GM19452 (cell line): ENCODE data around the gene SPAG6.
"Not testable (repeated sequence)": the region's sequence is repeated elsewhere in the genome, so short reads cannot be mapped to it uniquely, and the experiment has no call there.

ENCODE experiments used
- ATAC-seq: cut with Tn5 transposase; IDR thresholded peaks from one replicate; pipeline ENCODE4 v1.9.1; 2021; ENCODE audit not compliant: unreplicated experiment

Gene SPAG6

DNA sequence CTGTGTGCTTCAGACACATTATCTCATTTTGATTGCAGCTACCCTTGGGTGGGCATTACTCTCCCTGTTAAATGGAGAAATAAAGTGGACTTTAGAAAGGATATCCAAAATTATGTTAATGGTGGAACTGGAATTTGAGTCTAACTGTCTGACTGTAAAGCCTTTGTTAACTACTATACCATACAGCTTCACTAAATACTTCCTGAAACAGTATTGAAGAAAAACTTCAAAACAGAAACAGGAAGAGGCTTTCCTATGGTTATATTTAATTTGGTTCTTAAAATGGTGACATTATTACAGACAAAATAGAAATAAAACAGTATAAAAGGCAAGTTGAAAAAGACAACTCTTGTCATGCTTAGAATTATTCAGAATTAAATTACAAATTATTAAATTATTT, 25.0 kb downstream of the SPAG6 start:
- ATAC-seq, result no peak

DNA sequence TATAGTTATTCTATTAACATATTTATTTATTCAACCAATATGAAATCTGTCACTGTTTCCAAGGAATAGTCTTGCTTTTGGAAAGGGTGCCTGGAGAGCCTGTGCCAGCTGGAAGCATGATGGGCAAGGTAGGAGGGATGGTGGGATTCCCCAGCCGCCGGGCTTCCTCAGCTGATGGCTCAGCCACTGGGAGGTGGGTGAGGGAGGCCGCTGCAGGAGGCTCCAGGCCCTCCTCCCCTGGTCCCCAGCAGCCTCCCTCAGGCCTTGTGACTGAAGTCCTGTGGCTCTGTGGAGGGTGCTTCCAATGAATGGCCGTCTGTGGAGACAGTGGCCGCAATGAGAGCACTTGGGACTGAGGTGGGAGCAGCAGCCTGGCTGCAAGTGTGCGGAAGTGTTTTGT, 27.0 kb downstream of the SPAG6 start:
- ATAC-seq, result no peak

DNA sequence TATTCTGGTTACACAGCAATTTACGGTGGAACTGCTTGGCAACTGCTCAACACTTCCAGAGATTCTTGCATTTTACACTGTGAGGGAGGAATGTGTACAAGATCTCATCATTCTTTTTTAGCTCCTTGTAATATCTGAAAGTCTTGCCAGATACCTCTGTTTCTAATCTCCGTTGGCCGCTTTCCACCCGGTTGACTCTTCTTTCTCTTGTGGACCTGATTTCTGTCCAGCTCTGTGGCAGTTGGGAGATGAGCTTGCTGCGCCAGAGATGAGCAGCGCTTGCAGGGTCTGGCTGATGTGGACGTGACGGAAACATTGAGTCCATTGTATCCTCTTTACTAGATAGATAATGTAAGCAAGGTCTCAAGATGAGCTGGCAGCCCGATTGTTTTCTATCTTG, 27.6 kb downstream of the SPAG6 start:
- no peak for ATAC-seq

DNA sequence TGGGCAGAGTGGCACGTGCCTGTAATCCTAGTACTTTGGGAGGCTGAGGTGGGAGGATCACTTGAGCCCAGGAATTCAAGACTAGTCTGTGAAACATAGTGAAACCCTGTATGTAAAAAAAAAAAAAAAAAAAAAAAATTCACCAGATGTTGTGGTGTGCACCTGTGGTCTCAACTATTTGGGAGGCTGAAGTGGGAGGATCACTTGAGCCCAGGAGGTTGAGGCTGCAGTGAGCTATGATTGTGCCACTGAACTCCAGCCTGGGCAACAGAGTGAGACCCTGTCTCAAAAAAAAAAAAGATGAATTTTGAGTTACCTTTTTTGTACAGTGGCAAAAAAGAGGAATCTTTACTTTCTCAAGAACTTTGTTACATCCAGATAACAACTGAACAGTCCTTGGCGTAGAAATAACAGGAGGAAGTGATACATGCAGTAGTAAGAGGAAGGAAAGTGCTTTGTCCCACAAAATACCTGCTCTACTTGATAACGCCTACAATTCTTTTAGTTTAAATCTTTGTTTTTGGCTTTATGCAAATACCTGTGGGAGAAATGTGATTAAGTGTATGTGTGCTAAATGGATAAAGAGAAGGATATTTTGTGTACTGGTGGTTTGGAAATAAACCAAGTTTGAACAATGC, 29.3 kb downstream of the SPAG6 start:
- no peak for ATAC-seq

- peak; percentile 60 for ATAC-seq
These were observed 33.8 kb downstream of the SPAG6 start for GRCh38 chr10:22379059-22379458.

GRCh38 chr10:22381262-22381661, 36.0 kb downstream of the SPAG6 start:
- no peak for ATAC-seq

DNA sequence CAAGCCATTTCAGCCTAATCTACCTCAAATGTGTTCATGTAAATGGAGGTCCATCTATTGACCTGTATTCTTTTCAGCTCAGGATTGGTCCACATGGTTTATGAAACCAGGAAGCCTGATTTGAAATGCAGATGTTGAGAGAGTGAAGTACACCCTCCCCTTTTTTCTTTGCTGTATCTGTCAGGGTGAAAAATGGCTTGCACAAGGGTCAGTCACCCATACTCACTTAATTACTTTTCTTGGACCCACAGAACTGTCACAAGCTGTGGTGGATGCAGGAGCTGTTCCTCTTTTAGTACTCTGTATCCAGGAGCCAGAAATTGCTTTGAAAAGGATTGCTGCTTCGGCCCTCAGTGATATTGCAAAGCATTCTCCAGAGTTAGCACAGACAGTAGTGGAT, 41.2 kb downstream of the SPAG6 start:
- ATAC-seq, result no peak

DNA sequence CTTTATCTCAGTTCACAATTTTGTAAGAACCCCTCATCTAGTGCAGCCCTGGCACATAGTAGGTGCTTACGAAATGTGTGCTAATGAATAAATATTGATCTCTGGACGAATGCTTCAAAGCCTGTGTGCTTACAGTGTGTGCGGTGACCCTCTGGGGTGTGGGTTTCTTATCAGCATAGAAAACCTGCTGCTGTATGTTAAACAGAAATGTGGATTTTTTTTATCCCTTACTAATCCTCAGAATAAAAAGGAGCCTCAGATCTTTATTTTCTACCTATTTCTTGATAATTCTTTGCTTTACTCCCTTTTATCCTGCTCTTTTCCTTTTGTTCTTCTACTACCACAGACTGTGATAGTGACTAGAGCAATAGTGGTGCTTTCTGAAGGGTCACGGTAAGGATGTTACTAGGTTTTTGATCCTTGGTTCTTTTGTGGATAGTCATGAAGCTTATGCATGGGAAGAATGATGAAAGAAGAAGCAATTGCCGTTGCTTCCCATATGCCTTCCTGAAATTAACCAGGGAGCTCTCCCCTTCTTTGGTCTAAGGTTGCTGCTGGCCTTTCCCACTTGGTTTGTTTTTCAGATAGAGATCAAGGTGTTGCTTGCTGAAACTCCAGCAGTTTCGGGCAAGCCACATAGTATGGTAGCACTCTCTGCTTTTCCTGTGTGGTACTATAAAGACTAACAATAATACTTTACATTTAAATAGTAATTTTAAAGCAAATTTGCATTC, 44.7 kb downstream of the SPAG6 start:
- no peak for ATAC-seq

DNA sequence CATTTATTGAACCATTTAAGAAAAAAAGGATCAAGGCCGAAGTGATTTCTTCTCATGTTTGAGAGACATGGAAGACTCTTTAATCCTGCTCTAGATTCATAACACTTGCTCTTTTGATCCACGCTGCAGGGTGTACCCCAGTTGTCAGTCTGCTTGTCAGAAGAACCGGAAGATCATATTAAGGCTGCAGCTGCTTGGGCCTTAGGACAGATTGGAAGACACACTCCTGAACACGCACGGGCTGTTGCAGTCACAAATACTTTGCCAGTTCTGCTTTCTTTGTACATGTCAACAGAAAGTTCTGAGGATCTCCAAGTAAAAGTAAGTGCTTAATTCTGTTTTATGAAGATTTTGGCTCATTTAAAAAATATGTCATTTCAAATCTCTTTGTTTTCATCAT, 46.3 kb downstream of the SPAG6 start:
- no peak for ATAC-seq

DNA sequence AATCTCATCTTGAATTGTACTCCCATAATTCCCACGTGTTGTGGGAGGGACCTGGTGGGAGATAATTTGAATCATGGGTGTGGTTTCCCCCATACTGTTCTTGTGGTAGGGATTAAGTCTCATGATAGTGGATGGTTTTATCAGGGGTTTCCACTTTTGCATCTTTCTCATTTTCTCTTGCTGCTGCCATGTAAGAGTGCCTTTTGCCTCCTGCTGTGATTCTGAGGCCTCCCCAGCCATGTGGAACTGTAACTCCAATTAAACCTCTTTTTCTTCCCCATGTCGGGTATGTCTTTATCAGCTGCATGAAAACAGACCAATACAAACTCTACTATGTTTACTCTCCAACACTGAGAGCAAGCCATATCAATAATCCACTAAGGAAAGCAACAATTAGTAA, 50.9 kb downstream of the SPAG6 start:
- not testable (repeated sequence) for ATAC-seq

GRCh38 chr10:22406916-22407315, 61.6 kb downstream of the SPAG6 start:
- not testable (repeated sequence) for ATAC-seq

DNA sequence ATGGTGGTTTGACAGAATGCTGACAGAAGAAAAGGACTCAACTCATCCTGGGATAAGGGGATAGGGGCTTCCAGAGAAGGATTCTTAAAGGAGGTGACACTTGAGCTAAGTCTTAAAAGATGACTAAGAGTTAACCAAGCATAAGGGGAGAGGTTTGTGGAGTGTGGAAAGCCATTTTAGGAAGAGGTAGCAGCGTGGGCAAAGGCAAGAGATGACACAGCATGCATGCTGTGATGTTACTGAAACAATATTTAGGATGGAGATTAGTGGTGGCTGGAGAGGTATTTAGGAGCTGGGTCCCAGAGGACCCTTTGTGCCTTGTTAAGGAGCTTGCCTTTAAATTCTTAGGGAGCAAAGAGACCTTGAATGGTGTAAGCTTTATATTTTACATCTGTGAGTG, 65.1 kb downstream of the SPAG6 start:
- no peak for ATAC-seq

DNA sequence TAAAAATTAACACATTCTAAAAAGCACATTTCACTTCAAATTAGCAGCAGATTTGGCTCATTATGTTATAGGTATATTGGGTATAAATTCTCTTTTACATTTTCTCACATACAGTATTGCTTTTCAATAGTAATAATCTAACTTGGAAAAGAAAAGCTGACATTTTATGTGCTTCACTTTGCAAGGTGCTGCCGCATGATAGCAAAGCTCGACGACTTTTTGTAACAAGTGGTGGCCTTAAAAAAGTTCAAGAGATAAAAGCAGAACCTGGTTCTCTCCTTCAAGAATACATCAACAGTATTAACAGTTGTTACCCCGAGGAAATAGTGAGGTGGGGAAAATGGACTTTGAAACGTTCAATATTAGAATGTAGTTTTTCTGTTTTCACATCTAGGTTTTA, 65.5 kb downstream of the SPAG6 start:
- ATAC-seq, result no peak

DNA sequence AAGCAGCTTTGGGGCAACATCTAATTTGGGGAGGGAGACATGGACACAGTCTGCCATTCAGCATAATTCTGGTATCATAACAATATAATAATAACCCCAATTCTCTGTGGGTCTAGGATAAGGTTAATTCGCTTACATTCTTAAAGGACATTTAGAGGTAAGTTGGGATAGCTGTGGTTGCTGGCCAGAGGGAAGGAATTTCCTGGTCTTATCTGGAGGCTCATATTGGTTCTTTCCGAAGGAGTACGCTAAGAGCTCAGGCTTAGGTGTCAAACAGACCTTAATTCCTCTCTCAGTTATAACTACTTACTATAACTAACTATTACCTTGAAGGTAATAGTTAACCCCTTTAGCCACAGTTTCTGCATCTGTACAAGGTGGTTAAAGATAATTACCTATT, 68.8 kb downstream of the SPAG6 start:
- no peak for ATAC-seq

- no peak for ATAC-seq
These were observed 69.8 kb downstream of the SPAG6 start for GRCh38 chr10:22415072-22415471.

DNA sequence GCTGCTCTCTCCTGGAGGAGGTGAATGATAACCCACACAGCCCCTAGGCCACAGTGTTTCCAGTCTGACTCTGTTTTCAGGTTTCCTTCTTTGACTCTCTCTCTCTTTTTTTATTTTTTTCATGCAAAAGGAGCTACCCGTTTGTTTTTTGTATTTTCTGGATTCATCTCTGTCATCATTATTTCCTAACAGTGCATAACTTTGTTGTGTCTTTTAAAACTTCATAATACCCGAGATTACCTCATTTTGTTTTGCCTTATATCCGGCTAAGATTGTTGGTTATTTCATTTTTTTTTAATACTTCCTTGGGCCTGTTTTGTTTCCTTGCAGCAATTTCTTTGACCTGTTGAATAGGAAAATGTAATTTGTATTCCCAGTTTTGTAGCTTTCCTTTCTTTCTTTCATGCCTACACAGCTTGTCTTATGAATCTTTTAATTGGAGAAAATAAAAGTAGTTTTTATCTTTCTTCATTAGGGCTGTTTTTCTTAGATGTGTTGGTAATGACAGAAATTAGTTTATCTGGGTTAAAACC, 72.5 kb downstream of the SPAG6 start:
- ATAC-seq, result no peak

DNA sequence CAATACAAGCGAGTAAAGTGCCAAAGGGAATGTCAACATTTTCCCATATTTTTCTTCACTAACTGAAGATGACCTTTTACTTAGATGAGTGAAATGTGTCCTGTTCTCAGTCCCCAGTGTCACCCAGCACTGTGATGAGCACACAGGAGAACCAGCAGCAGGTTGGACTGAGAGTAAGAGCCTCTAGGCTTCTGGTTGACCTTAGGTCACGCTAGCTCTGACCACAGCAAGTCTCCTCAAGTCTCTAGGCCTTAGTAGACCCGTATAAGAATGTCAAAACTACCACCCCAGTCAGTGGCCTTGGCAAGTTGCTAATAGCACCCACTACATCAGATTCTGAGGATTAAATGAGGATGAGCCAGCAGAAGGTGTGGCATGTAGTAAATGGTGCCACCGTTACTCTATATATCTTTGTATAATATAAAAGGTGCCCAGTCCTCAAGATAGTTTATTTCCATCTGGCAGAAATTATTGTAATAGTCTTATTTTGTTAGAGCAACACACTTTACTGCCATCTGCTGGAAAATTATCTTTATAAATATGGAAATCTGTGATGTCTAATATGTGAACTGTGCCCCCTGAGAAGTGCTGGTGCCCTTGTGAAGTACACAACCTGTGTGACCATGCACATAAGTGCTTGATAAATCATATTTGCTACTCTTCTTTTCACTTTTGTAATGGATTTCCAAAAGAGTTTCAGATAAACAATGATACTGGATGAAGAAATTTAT, 75.7 kb downstream of the SPAG6 start:
- no peak for ATAC-seq

DNA sequence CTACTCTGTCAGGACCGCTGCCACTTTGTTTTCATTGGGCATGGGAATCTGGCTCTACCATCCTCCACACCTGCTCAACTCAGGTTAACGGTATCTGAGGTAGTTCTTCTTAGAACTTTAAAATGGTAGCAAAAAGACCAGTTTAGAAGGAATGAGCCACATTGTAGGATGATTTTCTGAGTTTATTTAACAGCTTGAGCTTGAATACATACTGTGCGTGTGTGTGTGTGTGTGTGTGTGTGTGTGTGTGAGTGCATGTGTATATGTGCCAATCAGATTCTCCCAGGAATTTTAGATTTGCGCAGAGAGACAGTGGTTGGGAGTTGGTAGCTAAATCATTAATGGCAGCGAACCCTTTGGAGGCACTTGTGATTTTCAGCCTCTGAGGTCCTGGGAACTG, 81.4 kb downstream of the SPAG6 start:
- no peak for ATAC-seq

GRCh38 chr10:22427101-22427500, 81.8 kb downstream of the SPAG6 start:
- no peak for ATAC-seq

DNA sequence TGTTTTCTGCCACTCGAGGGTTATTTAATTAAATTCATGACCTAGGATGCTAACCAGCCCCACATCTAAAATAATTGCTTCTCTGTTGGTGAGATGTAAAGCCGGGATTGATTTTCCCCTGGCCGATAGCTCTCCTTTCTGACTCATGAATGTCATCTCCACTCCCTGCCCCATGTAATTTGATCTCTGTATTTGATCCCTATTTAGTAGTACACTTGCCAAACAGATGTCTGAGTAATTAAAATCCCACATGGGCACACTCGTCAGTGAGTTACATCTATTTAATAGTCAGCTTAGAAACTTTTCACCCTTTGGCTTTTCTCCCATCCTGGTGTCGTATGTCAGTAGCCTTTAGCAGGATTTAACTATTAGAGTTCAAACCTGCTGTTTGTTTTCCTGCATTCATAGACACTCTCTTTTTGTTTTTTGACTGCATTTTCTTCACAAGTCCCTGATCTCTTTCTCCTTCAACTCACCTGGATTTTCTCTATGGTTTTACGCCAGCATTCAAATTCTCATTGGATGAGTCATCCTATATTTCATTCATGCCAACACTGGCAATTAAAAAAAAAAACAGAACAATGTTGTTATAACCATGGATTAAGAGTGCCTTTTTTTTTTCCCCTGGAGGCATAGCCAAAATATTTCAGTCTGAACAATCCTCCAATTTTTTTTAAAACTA, 82.7 kb downstream of the SPAG6 start:
- ATAC-seq, result no peak

DNA sequence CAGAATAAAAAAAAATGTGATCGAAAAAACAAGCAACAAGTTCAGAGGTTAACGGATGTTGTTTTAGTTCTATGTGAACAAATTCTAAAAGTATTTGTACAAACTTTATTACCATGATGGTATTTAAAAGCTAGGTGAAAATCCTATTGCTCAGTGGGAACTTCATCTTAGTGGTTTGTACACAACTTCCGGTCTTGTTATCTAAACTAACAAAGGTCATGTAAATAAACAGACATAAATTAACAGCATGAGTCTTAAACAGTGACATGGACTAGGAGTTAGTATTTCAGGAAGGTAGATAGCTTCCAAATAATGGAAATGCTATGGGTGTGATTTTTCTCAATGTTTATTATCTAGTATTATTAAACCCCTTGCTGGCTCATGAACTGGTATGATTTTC, 83.8 kb downstream of the SPAG6 start:
- no peak for ATAC-seq
